ENCODE measurements around the gene CAPN10. TPM values are rescaled to one million over a fixed set of nuclear protein-coding genes. Genes with fewer than 3 reads are reported as not detected.

CAPN10 gene
- total and polyA plus RNA-seq, 5 donors, result 21.2 to 44.3 (median 36.9) TPM

- peak; percentile 43 to 53 for ATAC-seq
- Histone ChIP-seq H3K27me3 (ENCODE audit: control insufficient read depth, insufficient read depth) (no peaks in the 10 kb centered on the region), H3K9me3 (ENCODE audit: control insufficient read depth, low read length) (no peaks in the 10 kb centered on the region), H3K4me3 (ENCODE audit: low read length) (no peak overlapping the region), H3K27ac (ENCODE audit: low read length) (peak overlapping the region; percentile 27), H3K4me1 (ENCODE audit: control insufficient read depth, insufficient read depth, low read length) (no peaks in the 10 kb centered on the region)
- intact Hi-C loops (cut with DNase I), result no loop called here
- WGBS, result 63% methylated on average over 19 of the region's 19 CpGs
- peak; percentile 20 to 83 (median 79) for DNase-seq
Observed at GRCh38 chr2:240593703-240594451, 7.3 kb downstream of the CAPN10 start.

- Histone ChIP-seq H3K27ac (ENCODE audit: low read length) (peak overlapping the region; percentile 27), H3K9me3 (ENCODE audit: control insufficient read depth, low read length) (no peaks in the 10 kb centered on the region), H3K4me1 (ENCODE audit: control insufficient read depth, insufficient read depth, low read length) (no peaks in the 10 kb centered on the region), H3K27me3 (ENCODE audit: control insufficient read depth, insufficient read depth) (no peaks in the 10 kb centered on the region), H3K4me3 (ENCODE audit: low read length) (no peak overlapping the region)
- 77% methylated on average over 34 of the region's 34 CpGs for WGBS
- DNase-seq (peak; percentile 23 to 67 (median 51)), ATAC-seq (no peak)
- intact Hi-C loops (cut with DNase I), result no loop called here
Observed at GRCh38 chr2:240594511-240595380, 8.2 kb downstream of the CAPN10 start.

- H3K27me3 ChIP-seq (ENCODE audit: control insufficient read depth, insufficient read depth), result no peaks in the 10 kb centered on the region
- H3K4me3 ChIP-seq (ENCODE audit: low read length), result no peak overlapping the region
- peak overlapping the region; percentile 48 for H3K27ac ChIP-seq (ENCODE audit: low read length)
- DNase-seq (peak; percentile 17 to 58 (median 50)), ATAC-seq (peak in 1 of 2 donors; percentile 0)
- WGBS, result 57% methylated on average over 18 of the region's 18 CpGs
- intact Hi-C loops (cut with DNase I), result no loop called here
- H3K9me3 ChIP-seq (ENCODE audit: control insufficient read depth, low read length), result no peaks in the 10 kb centered on the region
- no peaks in the 10 kb centered on the region for H3K4me1 ChIP-seq (ENCODE audit: control insufficient read depth, insufficient read depth, low read length)
Observed at GRCh38 chr2:240595381-240596079, 9.0 kb downstream of the CAPN10 start.

- no peaks in the 10 kb centered on the region for H3K27me3 ChIP-seq (ENCODE audit: control insufficient read depth, insufficient read depth)
- no peak overlapping the region for H3K4me3 ChIP-seq (ENCODE audit: low read length)
- no peaks in the 10 kb centered on the region for H3K4me1 ChIP-seq (ENCODE audit: control insufficient read depth, insufficient read depth, low read length)
- ATAC-seq (peak; percentile 2 to 27), DNase-seq (peak; percentile 18 to 76 (median 65))
- no peaks in the 10 kb centered on the region for H3K9me3 ChIP-seq (ENCODE audit: control insufficient read depth, low read length)
- intact Hi-C loops (cut with DNase I), result no loop called here
- peak overlapping the region; percentile 48 for H3K27ac ChIP-seq (ENCODE audit: low read length)
- 71% methylated on average over 17 of the region's 17 CpGs for WGBS
Observed at GRCh38 chr2:240596080-240596460, 9.5 kb downstream of the CAPN10 start.

GRCh38 chr2:240596491-240596931 lies 10.0 kb downstream of the CAPN10 start:
- ATAC-seq (peak; percentile 44 to 58), DNase-seq (peak; percentile 73 to 89 (median 85))
- H3K27ac ChIP-seq (ENCODE audit: low read length), result peak overlapping the region; percentile 48
- H3K27me3 ChIP-seq (ENCODE audit: control insufficient read depth, insufficient read depth), result no peaks in the 10 kb centered on the region
- no peak overlapping the region for H3K4me3 ChIP-seq (ENCODE audit: low read length)
- intact Hi-C loops (cut with DNase I), result no loop called here
- WGBS, result 61% methylated on average over 23 of the region's 23 CpGs
- no peaks in the 10 kb centered on the region for H3K9me3 ChIP-seq (ENCODE audit: control insufficient read depth, low read length)
- no peaks in the 10 kb centered on the region for H3K4me1 ChIP-seq (ENCODE audit: control insufficient read depth, insufficient read depth, low read length)

- no peak for ATAC-seq
- Histone ChIP-seq H3K27ac (ENCODE audit: low read length) (no peak overlapping the region), H3K27me3 (ENCODE audit: control insufficient read depth, insufficient read depth) (no peaks in the 10 kb centered on the region), H3K4me1 (ENCODE audit: control insufficient read depth, insufficient read depth, low read length) (no peaks in the 10 kb centered on the region), H3K4me3 (ENCODE audit: low read length) (no peak overlapping the region), H3K9me3 (ENCODE audit: control insufficient read depth, low read length) (no peaks in the 10 kb centered on the region)
- intact Hi-C loops (cut with DNase I), result no loop called here
- 68% methylated on average over 10 of the region's 10 CpGs for WGBS
- peak in 2 of 3 donors; percentile 11 to 60 for DNase-seq
Observed at GRCh38 chr2:240597054-240597418, 10.5 kb downstream of the CAPN10 start.

- no peak overlapping the region for H3K4me3 ChIP-seq (ENCODE audit: low read length)
- peak in 1 of 3 donors; percentile 49 for DNase-seq
- no peak for ATAC-seq
- WGBS, result 88% methylated on average over 22 of the region's 22 CpGs
- no peaks in the 10 kb centered on the region for H3K27me3 ChIP-seq (ENCODE audit: control insufficient read depth, insufficient read depth)
- no peaks in the 10 kb centered on the region for H3K4me1 ChIP-seq (ENCODE audit: control insufficient read depth, insufficient read depth, low read length)
- no peak overlapping the region for H3K27ac ChIP-seq (ENCODE audit: low read length)
- intact Hi-C loops (cut with DNase I), result no loop called here
- H3K9me3 ChIP-seq (ENCODE audit: control insufficient read depth, low read length), result no peaks in the 10 kb centered on the region
Observed at GRCh38 chr2:240597419-240598181, 11.1 kb downstream of the CAPN10 start.

- Histone ChIP-seq H3K4me3 (ENCODE audit: low read length) (no peak overlapping the region), H3K27me3 (ENCODE audit: control insufficient read depth, insufficient read depth) (no peaks in the 10 kb centered on the region), H3K9me3 (ENCODE audit: control insufficient read depth, low read length) (no peaks in the 10 kb centered on the region), H3K4me1 (ENCODE audit: control insufficient read depth, insufficient read depth, low read length) (no peaks in the 10 kb centered on the region), H3K27ac (ENCODE audit: low read length) (no peak overlapping the region)
- intact Hi-C loops (cut with DNase I), result no loop called here
- DNase-seq, result peak in 2 of 3 donors; percentile 47 to 60
- WGBS, result 91% methylated on average over 17 of the region's 17 CpGs
- no peak for ATAC-seq
Observed at GRCh38 chr2:240598311-240598911, 11.9 kb downstream of the CAPN10 start.

GRCh38 chr2:240599141-240599583 lies 12.6 kb downstream of the CAPN10 start:
- H3K4me1 ChIP-seq (ENCODE audit: control insufficient read depth, insufficient read depth, low read length), result no peaks in the 10 kb centered on the region
- no peaks in the 10 kb centered on the region for H3K9me3 ChIP-seq (ENCODE audit: control insufficient read depth, low read length)
- H3K27me3 ChIP-seq (ENCODE audit: control insufficient read depth, insufficient read depth), result no peaks in the 10 kb centered on the region
- WGBS, result 96% methylated on average over 11 of the region's 11 CpGs
- intact Hi-C loops (cut with DNase I), result no loop called here
- DNase-seq (peak in 1 of 3 donors; percentile 27), ATAC-seq (no peak)
- H3K4me3 ChIP-seq (ENCODE audit: low read length), result no peak overlapping the region
- no peak overlapping the region for H3K27ac ChIP-seq (ENCODE audit: low read length)

- WGBS, result 93% methylated on average over 16 of the region's 16 CpGs
- Histone ChIP-seq H3K4me1 (ENCODE audit: control insufficient read depth, insufficient read depth, low read length) (no peaks in the 10 kb centered on the region), H3K27me3 (ENCODE audit: control insufficient read depth, insufficient read depth) (no peaks in the 10 kb centered on the region), H3K4me3 (ENCODE audit: low read length) (no peak overlapping the region), H3K27ac (ENCODE audit: low read length) (no peak overlapping the region), H3K9me3 (ENCODE audit: control insufficient read depth, low read length) (no peaks in the 10 kb centered on the region)
- peak in 2 of 3 donors; percentile 14 to 50 for DNase-seq
- ATAC-seq, result no peak
- intact Hi-C loops (cut with DNase I), result no loop called here
Observed at GRCh38 chr2:240600451-240600961, 14.0 kb downstream of the CAPN10 start.

Data from right cardiac atrium (tissue), 5 donors.